ENCODE measurements around the gene C2orf42. TPM values are rescaled to one million over a fixed set of nuclear protein-coding genes. Genes with fewer than 3 reads are reported as not detected.
"Not testable (repeated sequence)": the region's sequence is repeated elsewhere in the genome, so short reads cannot be mapped to it uniquely, and the experiment has no call there.

C2orf42 gene
- total RNA-seq, 1 donor from 2014 or later = 22.0 TPM

DNA sequence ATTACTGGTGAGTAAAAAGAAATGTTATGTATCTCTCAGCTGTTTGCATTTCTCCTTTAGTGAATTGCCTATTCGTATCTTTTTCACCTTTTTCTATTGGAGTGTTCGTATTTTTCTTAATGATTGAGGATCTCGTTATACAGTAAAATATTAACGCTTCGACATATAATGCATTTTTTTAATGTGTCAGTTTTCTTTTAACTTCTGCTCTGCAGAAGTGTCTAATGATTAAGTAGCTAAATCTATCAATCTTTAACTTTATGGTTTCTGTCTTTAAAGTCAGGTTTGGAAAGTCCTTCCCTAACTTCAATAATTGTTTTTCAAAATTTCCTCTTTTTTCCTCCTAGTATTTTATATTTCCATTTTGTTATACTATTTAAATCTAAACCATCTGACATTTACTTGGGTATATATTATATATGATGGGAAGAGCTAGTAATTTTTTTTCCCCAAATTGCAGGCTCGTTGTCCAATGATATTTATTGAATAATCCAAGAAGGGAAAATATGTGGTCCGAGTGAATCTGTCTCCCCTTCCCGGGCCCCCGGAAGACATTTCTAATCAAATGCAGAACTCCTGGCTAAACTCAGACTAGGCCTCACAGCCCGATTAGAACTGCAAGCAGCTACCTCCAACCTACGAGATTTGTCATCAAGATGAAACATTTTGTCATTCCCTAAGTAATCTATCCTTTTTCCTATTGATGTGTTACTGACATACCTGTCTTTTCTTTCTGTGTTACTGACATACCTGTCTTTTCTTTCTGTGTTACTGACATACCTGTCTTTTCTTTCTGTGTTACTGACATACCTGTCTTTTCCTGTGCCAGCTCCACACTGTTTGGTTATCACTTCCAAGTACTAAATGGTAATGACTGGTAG is 86.3 kb downstream of the C2orf42 start:
- no peak for DNase-seq (ENCODE audit: low spot score)

DNA sequence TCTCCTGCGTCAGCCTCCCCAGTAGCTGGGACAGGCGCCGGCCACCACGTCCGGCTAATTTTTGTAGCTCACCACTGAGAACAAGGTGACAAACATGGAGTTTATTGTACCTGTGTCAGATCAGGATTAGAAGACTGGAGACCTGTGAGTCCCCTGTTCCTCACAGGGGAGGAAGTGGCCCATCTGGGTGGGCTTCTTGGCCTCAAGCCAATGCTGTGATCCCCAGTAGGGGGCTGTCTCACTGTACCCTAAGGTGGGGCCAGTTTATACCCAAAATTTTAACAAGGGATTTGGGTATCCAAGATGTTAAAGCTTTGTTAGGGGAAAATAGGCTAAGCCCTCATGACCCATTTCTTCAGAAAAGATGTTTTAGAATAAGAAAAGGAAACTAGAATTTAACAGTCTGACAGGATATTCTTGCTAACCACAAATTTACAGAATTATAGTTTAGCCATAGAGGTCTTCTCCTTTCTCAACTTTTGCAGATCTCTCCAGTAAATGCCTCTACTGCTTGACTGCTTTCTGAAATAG is 87.2 kb downstream of the C2orf42 start:
- DNase-seq (ENCODE audit: low spot score) = no peak

DNA sequence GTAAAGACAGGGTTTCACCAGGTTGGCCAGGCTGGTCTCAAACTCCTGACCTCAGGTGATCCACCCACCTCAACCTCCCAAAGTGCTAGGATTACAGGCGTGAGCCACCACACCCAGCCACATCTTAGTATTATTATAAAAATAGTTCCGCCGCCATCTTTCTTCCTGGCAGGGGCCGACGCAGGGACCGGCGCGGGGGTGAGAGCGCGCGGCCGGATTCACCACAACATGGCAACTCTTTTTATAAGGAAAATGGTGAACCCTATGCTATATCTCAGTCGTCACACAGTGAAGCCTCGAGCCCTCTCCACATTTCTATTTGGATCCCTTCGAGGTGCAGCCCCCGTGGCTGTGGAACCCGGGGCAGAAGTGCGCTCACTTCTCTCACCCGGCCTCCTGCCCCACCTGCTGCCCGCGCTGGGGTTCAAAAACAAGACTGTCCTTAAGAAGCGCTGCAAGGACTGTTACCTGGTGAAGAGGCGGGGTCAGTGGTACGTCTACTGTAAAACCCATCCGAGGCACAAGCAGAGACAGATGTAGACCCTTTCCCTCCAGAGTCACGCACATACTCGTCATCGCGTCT is 88.4 kb downstream of the C2orf42 start:
- DNase-seq (ENCODE audit: low spot score) = not testable (repeated sequence)

DNA sequence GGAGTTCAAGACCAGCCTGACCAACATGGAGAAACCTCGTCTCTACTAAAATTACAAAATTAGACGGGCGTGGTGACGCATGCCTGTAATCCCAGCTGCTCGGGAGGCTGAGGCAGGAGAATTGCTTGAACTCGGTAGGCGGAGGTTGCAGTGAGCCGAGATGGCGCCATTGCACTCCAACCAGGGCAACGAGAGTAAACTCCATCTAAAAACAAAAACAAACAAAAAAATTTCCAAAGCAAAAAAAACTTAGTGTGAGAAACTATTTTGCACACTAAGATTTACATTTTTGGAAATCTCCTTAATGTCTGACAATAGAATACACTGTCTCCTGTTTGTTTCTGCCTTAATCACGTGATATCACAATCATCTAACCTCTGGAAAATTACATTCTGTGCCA is 89.1 kb downstream of the C2orf42 start:
- DNase-seq (ENCODE audit: low spot score) = not testable (repeated sequence)

DNA sequence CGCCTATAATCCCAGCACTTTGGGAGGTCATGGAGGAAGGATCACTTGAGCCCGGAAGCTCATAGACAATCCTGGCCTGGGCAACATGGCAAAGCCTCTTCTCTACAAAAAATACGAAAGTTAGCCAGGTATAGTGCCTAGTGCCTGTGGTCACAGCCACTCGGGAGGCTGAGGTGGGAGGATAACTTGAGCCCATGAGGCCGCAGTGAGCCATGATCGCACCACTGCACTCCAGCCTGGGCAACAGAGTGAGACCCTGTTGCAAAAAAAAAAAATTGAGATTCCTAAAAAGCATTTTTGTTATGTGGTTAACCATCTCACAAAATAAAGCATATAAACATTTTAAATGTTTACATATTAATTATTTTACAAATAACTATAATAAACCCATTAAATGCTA is 89.6 kb downstream of the C2orf42 start:
- DNase-seq (ENCODE audit: low spot score) = no peak

Other genes starting within 250 kb of the C2orf42 start
- 1.7 TPM for gene ASPRV1, start 229.4 kb downstream of the C2orf42 start, total RNA-seq
- 284 TPM for gene PCBP1, start 103.5 kb downstream of the C2orf42 start, total RNA-seq
- gene TIA1, start 57.6 kb upstream of the C2orf42 start, total RNA-seq = 160 TPM
- gene PCYOX1, start 67.1 kb upstream of the C2orf42 start, total RNA-seq = 49.9 TPM
- gene SNRPG, start 102.7 kb upstream of the C2orf42 start, total RNA-seq = 129 TPM
- 29.3 TPM for gene FAM136A, start 111.0 kb upstream of the C2orf42 start, total RNA-seq